GM12878 (cell line): Measurements from ENCODE around the gene SUMF2. TPM values are rescaled to one million over a fixed set of nuclear protein-coding genes. Genes with fewer than 3 reads are reported as not detected.

ENCODE experiments used
- ATAC-seq: fragments of 200-7000 bp; cut with Tn5 transposase; 3 replicates; pipeline ENCODE4 v1.9.1; 2020; ENCODE audit warnings: mild to moderate bottlenecking, moderate library complexity
- BruUV-seq: library from RNA; stranded (reverse); fragments of 400-500 nt; replicated peaks from 2 replicates; lab custom pipeline; 2021; lab: Mats Ljungman, UMichigan
- CTCF ChIA-PET: fragments of 300-600 bp; sonication (Branson Sonifier 250); formaldehyde crosslinking; extraction: SDS; loops from one replicate; lab custom pipeline; 2021; ENCODE audit warnings: inconsistent platforms; lab: Yijun Ruan, JAX
- POLR2A ChIA-PET: fragments of 350-600 bp; formaldehyde crosslinking; extraction: SDS; loops from one replicate; lab custom pipeline; 2021; ENCODE audit warnings: inconsistent platforms; lab: Charles Lee
- RAD21 ChIA-PET: fragments of 300-600 bp; sonication (Branson Sonifier 250); formaldehyde crosslinking; loops from one replicate; lab custom pipeline; 2023; ENCODE audit warnings: antibody characterized with exemption; ENCODE audit not compliant: unreplicated experiment; lab: Charles Lee
- SMC1A ChIA-PET: fragments of 300-600 bp; sonication (Branson Sonifier 250); formaldehyde crosslinking; loops from one replicate; lab custom pipeline; 2023; ENCODE audit not compliant: unreplicated experiment, uncharacterized antibody; lab: Charles Lee
- DNase-seq: peaks from one replicate; pipeline ENCODE4 v3.0.0-alpha.2; 2011; ENCODE audit warnings: low read depth, low spot score
- FAIRE-seq: peaks from 3 replicates; lab custom pipeline; 2011; peaks lifted over from hg19 to GRCh38; lab: Jason Lieb, UNC
- H2AFZ ChIP-seq: 2 replicates; pipeline ENCODE4 v1.6.0; 2011; ENCODE audit warnings: low read depth, low read length, control low read depth; ENCODE audit not compliant: control insufficient read depth
- H3K27ac ChIP-seq: 2 replicates; pipeline ENCODE4 v1.5.1; 2011; ENCODE audit warnings: control low read depth; ENCODE audit not compliant: control insufficient read depth, insufficient read depth
- H3K27me3 ChIP-seq, 2 experiments: replicated peaks in 1 of 2; 2 replicates each; pipeline versions ENCODE4 v1.6.0 to v1.6.1; 2011; ENCODE audit warnings: low read length in 1 of 2; ENCODE audit not compliant: control insufficient read depth in 2 of 2, insufficient read depth in 2 of 2
- H3K36me3 ChIP-seq, 2 experiments: 2 replicates each; pipeline ENCODE4 v1.5.1; 2011; ENCODE audit warnings: low read length in 1 of 2; ENCODE audit not compliant: control insufficient read depth in 2 of 2, insufficient read depth in 2 of 2
- H3K4me1 ChIP-seq: 2 replicates; pipeline ENCODE4 v1.6.1; 2011; ENCODE audit warnings: mild to moderate bottlenecking, low read length, moderate library complexity, mixed read lengths; ENCODE audit not compliant: control insufficient read depth, insufficient read depth
- H3K4me2 ChIP-seq: 2 replicates; pipeline ENCODE4 v1.6.0; 2011; ENCODE audit warnings: control low read depth; ENCODE audit not compliant: control insufficient read depth, insufficient read depth
- H3K4me3 ChIP-seq: fragments of 200-600 bp; sonication (generic); 2 replicates; pipeline ENCODE4 v1.5.1; 2016
- H3K79me2 ChIP-seq: 2 replicates; pipeline ENCODE4 v1.6.0; 2011; ENCODE audit warnings: low read length; ENCODE audit not compliant: control insufficient read depth, insufficient read depth
- H3K9ac ChIP-seq: 2 replicates; pipeline ENCODE4 v1.8.0; 2011; ENCODE audit warnings: low read length, control low read depth, mixed read lengths; ENCODE audit not compliant: control insufficient read depth, insufficient read depth
- H3K9me3 ChIP-seq: replicated peaks from 3 replicates; pipeline ENCODE4 v1.5.1; 2011; ENCODE audit warnings: mild to moderate bottlenecking, low read length; ENCODE audit not compliant: control insufficient read depth, insufficient read depth
- H4K20me1 ChIP-seq: 2 replicates; pipeline ENCODE4 v1.6.0; 2011; ENCODE audit not compliant: control insufficient read depth, insufficient read depth
- CEBPB ChIP-seq, 2 experiments: fragments of 150-350 bp in 1 of 2; IDR thresholded peaks; 2 replicates each; pipeline ENCODE4 v1.6.1; 2012 to 2014; ENCODE audit warnings: low read depth in 2 of 2, low read length in 2 of 2, borderline replicate concordance in 1 of 2, inconsistent platforms in 1 of 2
- EGR1 ChIP-seq, 2 experiments: IDR thresholded peaks; 1 replicate in 1 of 2; 2 replicates in 1 of 2; pipeline ENCODE4 v1.6.1; 2011 to 2012; ENCODE audit warnings: low read depth in 2 of 2, low read length in 2 of 2, borderline replicate concordance in 1 of 2, mild to moderate bottlenecking in 1 of 2, moderate library complexity in 1 of 2
- MTA3 ChIP-seq: IDR thresholded peaks from 2 replicates; pipeline ENCODE4 v1.6.1; 2012; ENCODE audit warnings: low read length, inconsistent platforms, borderline replicate concordance
- POLR2A ChIP-seq: IDR thresholded peaks from 2 replicates; pipeline ENCODE4 v1.6.1; 2011; ENCODE audit warnings: low read depth, mild to moderate bottlenecking, low read length
- POU2F2 ChIP-seq: IDR thresholded peaks from 3 replicates; pipeline ENCODE4 v1.6.1; 2011; ENCODE audit warnings: low read depth, mild to moderate bottlenecking, low read length, borderline replicate concordance
- RUNX3 ChIP-seq: IDR thresholded peaks from 2 replicates; pipeline ENCODE4 v1.6.1; 2012; ENCODE audit warnings: low read length, inconsistent platforms
- SP1 ChIP-seq: IDR thresholded peaks from one replicate; pipeline ENCODE4 v1.6.1; 2011; ENCODE audit warnings: low read depth, low read length
- TCF7 ChIP-seq: IDR thresholded peaks from 2 replicates; pipeline ENCODE4 v1.6.1; 2014; ENCODE audit warnings: antibody characterized with exemption, borderline replicate concordance
- YBX1 ChIP-seq: fragments of 450-650 bp; IDR thresholded peaks from 2 replicates; pipeline ENCODE4 v1.6.1; 2016; ENCODE audit warnings: antibody characterized with exemption
- ZNF207 ChIP-seq: fragments of 450-650 bp; IDR thresholded peaks from 2 replicates; pipeline ENCODE4 v1.6.1; 2014; ENCODE audit warnings: antibody characterized with exemption, mild to moderate bottlenecking, borderline replicate concordance
- ZNF622 ChIP-seq: fragments of 450-650 bp; IDR thresholded peaks from 2 replicates; pipeline ENCODE4 v1.6.1; 2017; ENCODE audit warnings: mild to moderate bottlenecking, inconsistent platforms
- WGBS: methylation state at CpG from one replicate; pipeline ENCODE4 v1.1.6; 2016; ENCODE audit warnings: low lambda C conversion rate; ENCODE audit not compliant: insufficient replicate concordance, insufficient coverage; ENCODE audit errors: missing lambda C conversion rate; 5-methylcytosine and 5-hydroxymethylcytosine counted together
- in situ Hi-C: fragments of 300-500 bp; cut with MboI; formaldehyde crosslinking; loops from 9 replicates; pipeline ENCODE4 v1.14.3; 2018; ENCODE audit warnings: mixed read lengths
- intact Hi-C: fragments of 100-400 bp; cut with micrococcal nuclease; formaldehyde crosslinking; loops from one replicate; pipeline ENCODE4 v1.14.2; 2022; ENCODE audit not compliant: unreplicated experiment
- polyA plus RNA-seq, 11 experiments: library from polyadenylated mRNA; depleted of rRNA in 4 of 11; unstranded in 6 of 11; stranded (reverse) in 5 of 11; fragments of >200 nt; fragmentation: Nextera tagmentation in 4 of 11; fragmentation: Illumina TruSeq in 1 of 11; extraction: Ambion mirVana in 4 of 11; extraction: Trizol in 1 of 11; gene quantifications; 1 replicate in 1 of 11; 2 replicates in 10 of 11; pipeline versions ENCODE4 v1.2.1 to v1.2.3, GENCODE V29; 2011 to 2016; ENCODE audit warnings: inconsistent platforms in 2 of 11, missing spikeins in 2 of 11, low read depth in 1 of 11
- total RNA-seq, 4 experiments: library from RNA; depleted of rRNA in 3 of 4; stranded (reverse); fragments of >200 nt in 3 of 4; fragmentation: Illumina TruSeq in 1 of 4; extraction: Trizol in 1 of 4; gene quantifications; 2 replicates each; pipeline versions ENCODE4 v1.2.1 to v1.2.3, GENCODE V29; 2013 to 2021
- TF ChIP-seq, protein P1 (sequence below): fragments of 450-650 bp; conservative IDR thresholded peaks from 2 replicates; pipeline ENCODE4 v1.6.1; 2017; ENCODE audit warnings: mild to moderate bottlenecking, moderate library complexity
- TF ChIP-seq, protein P2 (sequence below): IDR thresholded peaks from 2 replicates; pipeline ENCODE4 v1.6.1; 2012; ENCODE audit warnings: low read length, inconsistent platforms

Gene SUMF2
- total and polyA plus RNA-seq, 10 of the 15 experiments (the other 5 are each of a cell fraction or from before 2014, with no cell fraction given) = 39.9 to 106 (median 71.7) TPM

GRCh38 chr7:56051053-56051338, 13.1 kb upstream of the SUMF2 start:
- peak overlapping the region; percentile 49 for H2AFZ ChIP-seq
- FAIRE-seq (no peak), DNase-seq (no peak), ATAC-seq (no peak)
- peaks cover 0 to 11% of the 10 kb centered on the region in 2 experiments; a peak in 2 of 4 replicates for H3K36me3 ChIP-seq
- peak overlapping the region; percentile 75 for H3K4me2 ChIP-seq
- H3K9ac ChIP-seq = peak overlapping the region; percentile 92
- WGBS = 0% methylated on average over 9 of the region's 9 CpGs
- H3K27ac ChIP-seq = peak overlapping the region; percentile 83
- peak overlapping the region; percentile 78 for H3K4me3 ChIP-seq
- no peaks in the 10 kb centered on the region for H3K9me3 ChIP-seq
- intact Hi-C loops = loop anchor here (1.0 to 5.0 kb wide), 4 partner anchors 13 to 514 kb away; partner anchors contain the start of genes SUMF2 and VOPP1
- ChIA-PET CTCF (interaction anchor here (0.7 to 2.0 kb wide), 8 partner anchors 10 to 51 kb away, joined by 3 to 7 read pairs (median 5); no protein-coding TSS in a partner anchor), SMC1A (interaction anchor here (0.8 to 2.1 kb wide), 7 partner anchors 12 to 519 kb away, joined by 3 to 13 read pairs (median 4); partner anchors contain the start of gene CHCHD2), RAD21 (interaction anchor here (0.7 to 1.7 kb wide), 7 partner anchors 10 to 409 kb away, joined by 3 to 23 read pairs (median 4); partner anchors contain the start of gene SUMF2), POLR2A (interaction anchor here (0.6 to 2.4 kb wide), 13 partner anchors 10 to 1292 kb away, joined by 3 to 29 read pairs (median 4); partner anchors contain the start of genes CHCHD2, SEC61G and SUMF2)
- TSS peak; percentile 98 for BruUV-seq
- H3K27me3 ChIP-seq = no peaks in the 10 kb centered on the region
- H3K79me2 ChIP-seq = peaks cover 55% of the 10 kb centered on the region
- peaks cover 14% of the 10 kb centered on the region for H3K4me1 ChIP-seq
- TF ChIP-seq CEBPB (IDR thresholded peaks at IDR 0.05; ENCODE audit: borderline replicate concordance in 1 of 2, low read depth in 2 of 2, low read length in 2 of 2) = no peak
- no peak for TF ChIP-seq EGR1 (IDR thresholded peaks at IDR 0.05; ENCODE audit: borderline replicate concordance in 1 of 2, low read depth in 2 of 2, low read length in 2 of 2)
- TF ChIP-seq RUNX3 = no peak
- no peak for TF ChIP-seq ZNF622
- no peak for TF ChIP-seq TCF7
- TF ChIP-seq ZNF207 = no peak
- TF ChIP-seq, protein P1, sequence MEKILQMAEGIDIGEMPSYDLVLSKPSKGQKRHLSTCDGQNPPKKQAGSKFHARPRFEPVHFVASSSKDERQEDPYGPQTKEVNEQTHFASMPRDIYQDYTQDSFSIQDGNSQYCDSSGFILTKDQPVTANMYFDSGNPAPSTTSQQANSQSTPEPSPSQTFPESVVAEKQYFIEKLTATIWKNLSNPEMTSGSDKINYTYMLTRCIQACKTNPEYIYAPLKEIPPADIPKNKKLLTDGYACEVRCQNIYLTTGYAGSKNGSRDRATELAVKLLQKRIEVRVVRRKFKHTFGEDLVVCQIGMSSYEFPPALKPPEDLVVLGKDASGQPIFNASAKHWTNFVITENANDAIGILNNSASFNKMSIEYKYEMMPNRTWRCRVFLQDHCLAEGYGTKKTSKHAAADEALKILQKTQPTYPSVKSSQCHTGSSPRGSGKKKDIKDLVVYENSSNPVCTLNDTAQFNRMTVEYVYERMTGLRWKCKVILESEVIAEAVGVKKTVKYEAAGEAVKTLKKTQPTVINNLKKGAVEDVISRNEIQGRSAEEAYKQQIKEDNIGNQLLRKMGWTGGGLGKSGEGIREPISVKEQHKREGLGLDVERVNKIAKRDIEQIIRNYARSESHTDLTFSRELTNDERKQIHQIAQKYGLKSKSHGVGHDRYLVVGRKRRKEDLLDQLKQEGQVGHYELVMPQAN = peak; percentile 48; the same call in 1 of the 2 replicates
- TF ChIP-seq POLR2A = no peak
- no peak for TF ChIP-seq POU2F2
- no peak for TF ChIP-seq YBX1
- TF ChIP-seq, protein P2, sequence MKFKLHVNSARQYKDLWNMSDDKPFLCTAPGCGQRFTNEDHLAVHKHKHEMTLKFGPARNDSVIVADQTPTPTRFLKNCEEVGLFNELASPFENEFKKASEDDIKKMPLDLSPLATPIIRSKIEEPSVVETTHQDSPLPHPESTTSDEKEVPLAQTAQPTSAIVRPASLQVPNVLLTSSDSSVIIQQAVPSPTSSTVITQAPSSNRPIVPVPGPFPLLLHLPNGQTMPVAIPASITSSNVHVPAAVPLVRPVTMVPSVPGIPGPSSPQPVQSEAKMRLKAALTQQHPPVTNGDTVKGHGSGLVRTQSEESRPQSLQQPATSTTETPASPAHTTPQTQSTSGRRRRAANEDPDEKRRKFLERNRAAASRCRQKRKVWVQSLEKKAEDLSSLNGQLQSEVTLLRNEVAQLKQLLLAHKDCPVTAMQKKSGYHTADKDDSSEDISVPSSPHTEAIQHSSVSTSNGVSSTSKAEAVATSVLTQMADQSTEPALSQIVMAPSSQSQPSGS = peak; percentile 28; the same call in 1 of the 2 replicates
- no peak for TF ChIP-seq SP1
- TF ChIP-seq MTA3 = 0 out of 2 replicates have a peak, but pooled peaks have one; percentile 16
- H4K20me1 ChIP-seq = no peaks in the 10 kb centered on the region; the same call in 1 of the 2 replicates
- in situ Hi-C loops = no loop called here
